GM21360 (cell line): Measurements from ENCODE around the gene DCXR.
"Not testable (repeated sequence)": the region's sequence is repeated elsewhere in the genome, so short reads cannot be mapped to it uniquely, and the experiment has no call there.

Experiments
- ATAC-seq: cut with Tn5 transposase; IDR thresholded peaks from one replicate; pipeline ENCODE4 v1.9.1; 2021; ENCODE audit warnings: mild to moderate bottlenecking, moderate library complexity; ENCODE audit not compliant: unreplicated experiment

Gene DCXR

GRCh38 chr17:82042649-82043048, 5.2 kb upstream of the DCXR start:
- no peak for ATAC-seq

- ATAC-seq: no peak
Measured at GRCh38 chr17:82041144-82041814, 3.8 kb upstream of the DCXR start.

- no peak for ATAC-seq
Measured at GRCh38 chr17:82039695-82040299, 2.3 kb upstream of the DCXR start.

- ATAC-seq: not testable (repeated sequence)
Measured at GRCh38 chr17:82038796-82039409, 1.4 kb upstream of the DCXR start.

- ATAC-seq: no peak
Measured at GRCh38 chr17:82037889-82038195, 345 bp upstream of the DCXR start.

- peak; percentile 3 for ATAC-seq
Measured at GRCh38 chr17:82036634-82037091, 834 bp downstream of the DCXR start.

- no peak for ATAC-seq
Measured at GRCh38 chr17:82035956-82036633, 1.4 kb downstream of the DCXR start.

- no peak for ATAC-seq
Measured at GRCh38 chr17:82035488-82035887, 2.0 kb downstream of the DCXR start.

- no peak for ATAC-seq
Measured at GRCh38 chr17:82034371-82035011, 3.0 kb downstream of the DCXR start.

- no peak for ATAC-seq
Measured at GRCh38 chr17:82033359-82034085, 4.0 kb downstream of the DCXR start.

GRCh38 chr17:82031885-82032627, 5.4 kb downstream of the DCXR start:
- no peak for ATAC-seq

- no peak for ATAC-seq
Measured at GRCh38 chr17:82031303-82031884, 6.1 kb downstream of the DCXR start, which contains the start of gene RAC3. Gene RAC3 (plus strand): TSS chr17:82031678. CDS start chr17:82031762, 84 bp downstream.

- no peak for ATAC-seq
Measured at GRCh38 chr17:82030470-82031302, 6.8 kb downstream of the DCXR start.

GRCh38 chr17:82029990-82030469, 7.5 kb downstream of the DCXR start:
- no peak for ATAC-seq

GRCh38 chr17:82029391-82029790, 8.1 kb downstream of the DCXR start:
- ATAC-seq: no peak

- no peak for ATAC-seq
Measured at GRCh38 chr17:82028966-82029365, 8.5 kb downstream of the DCXR start.

GRCh38 chr17:82028246-82028645, 9.3 kb downstream of the DCXR start:
- no peak for ATAC-seq

GRCh38 chr17:82025401-82026107, 11.9 kb downstream of the DCXR start:
- no peak for ATAC-seq
